NCI-H2227 (cell line): ENCODE measurements around the gene BTF3L4.
"Not testable (repeated sequence)": the region's sequence is repeated elsewhere in the genome, so short reads cannot be mapped to it uniquely, and the experiment has no call there.

Experiments
- DNase-seq: peaks from one replicate; lab custom pipeline; 2025; ENCODE audit not compliant: unreplicated experiment; lab: John Stamatoyannopoulos, UW

Gene BTF3L4

DNA sequence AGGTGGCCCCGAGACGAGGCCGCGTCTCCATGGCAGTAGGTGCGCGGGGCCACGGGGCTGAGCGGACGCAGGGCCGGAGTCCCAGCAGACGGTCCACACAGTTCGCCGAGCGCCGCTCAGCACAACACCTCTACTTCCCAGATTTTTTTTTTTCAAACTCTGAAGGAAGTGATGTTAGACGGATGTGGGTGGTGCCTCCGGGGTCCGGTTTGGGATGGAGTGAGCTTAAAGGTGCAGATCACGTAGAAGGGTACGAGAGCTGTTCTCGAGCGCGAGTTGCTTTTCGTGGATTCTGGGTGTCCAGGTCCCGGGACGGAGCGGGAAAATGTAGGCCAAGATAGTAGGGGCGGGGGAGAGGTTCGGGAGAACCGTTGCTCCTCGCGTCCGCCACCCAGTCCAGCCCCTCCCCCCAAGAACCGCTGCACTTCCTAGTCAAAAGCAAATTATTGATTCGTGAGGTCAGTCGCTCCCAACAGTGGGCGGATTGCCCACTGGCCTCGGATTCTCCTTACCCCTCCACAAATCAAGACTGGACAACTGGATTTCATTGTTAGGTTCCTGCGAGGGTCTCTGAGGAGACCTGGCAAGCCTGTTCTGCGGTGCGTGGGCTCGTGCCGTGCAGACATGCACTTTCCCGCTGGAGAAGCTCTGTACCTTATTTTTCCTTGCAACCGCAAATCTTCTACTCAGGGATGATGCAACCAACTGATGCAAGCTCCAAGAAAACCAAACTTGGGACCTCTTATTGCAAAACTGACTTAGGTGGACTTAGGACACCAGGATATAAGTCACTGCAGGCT lies 829 bp upstream of the BTF3L4 start, which contains the start of gene TXNDC12:
TXNDC12 (minus strand) TSS at position 126 of the 800 bp plus-strand sequence; CDS start at position 31, 95 bp downstream.
- DNase-seq: peak; percentile 90

DNA sequence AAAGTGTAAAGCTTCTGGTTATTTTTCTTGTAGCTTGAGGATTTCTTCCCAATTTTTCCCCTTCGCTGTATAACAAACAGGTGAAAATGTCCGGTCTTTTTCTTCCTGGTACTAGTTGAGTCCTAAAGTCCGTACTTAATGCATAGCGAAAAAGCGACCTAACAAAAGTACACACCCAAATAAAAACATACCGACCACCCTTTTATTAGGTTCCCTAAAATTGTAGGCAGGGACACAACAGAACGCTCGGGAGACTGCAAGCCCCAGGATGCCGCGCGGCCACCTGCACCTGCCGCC lies 281 bp upstream of the BTF3L4 start:
- DNase-seq: no peak

DNA sequence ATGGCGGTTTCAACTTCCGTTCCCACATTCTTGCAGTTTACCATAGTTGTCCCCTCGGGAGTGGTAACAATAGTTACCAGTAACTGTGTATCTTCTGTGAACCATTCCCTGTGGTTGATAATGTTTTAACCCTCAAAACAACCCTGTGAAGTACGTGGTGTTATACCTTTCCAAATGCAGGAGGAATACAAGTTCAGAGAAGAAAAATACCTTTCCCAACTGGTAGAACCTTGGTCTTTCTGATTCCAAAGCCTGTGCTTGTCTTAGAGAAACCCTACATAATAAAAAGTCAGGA lies 789 bp downstream of the BTF3L4 start:
- no peak for DNase-seq

DNA sequence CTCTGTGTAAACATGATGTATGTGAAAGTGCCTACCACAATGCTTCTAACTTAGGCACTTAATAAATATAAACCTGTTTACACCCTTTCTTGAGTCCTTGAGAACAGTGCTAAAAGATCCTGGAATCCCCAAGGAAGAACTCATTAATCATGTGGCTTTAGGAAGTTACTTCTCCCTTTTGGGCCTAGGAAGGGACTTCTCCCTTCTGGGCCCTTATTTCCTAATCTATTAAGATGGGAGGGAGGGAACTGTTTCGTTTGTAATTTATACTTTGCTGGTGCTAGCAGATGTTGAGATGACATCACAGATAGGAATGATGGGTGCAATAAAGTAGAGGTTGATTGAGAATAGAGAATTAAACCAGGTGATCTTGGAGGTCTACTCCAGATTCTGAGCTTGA lies 1.2 kb downstream of the BTF3L4 start:
- no peak for DNase-seq

DNA sequence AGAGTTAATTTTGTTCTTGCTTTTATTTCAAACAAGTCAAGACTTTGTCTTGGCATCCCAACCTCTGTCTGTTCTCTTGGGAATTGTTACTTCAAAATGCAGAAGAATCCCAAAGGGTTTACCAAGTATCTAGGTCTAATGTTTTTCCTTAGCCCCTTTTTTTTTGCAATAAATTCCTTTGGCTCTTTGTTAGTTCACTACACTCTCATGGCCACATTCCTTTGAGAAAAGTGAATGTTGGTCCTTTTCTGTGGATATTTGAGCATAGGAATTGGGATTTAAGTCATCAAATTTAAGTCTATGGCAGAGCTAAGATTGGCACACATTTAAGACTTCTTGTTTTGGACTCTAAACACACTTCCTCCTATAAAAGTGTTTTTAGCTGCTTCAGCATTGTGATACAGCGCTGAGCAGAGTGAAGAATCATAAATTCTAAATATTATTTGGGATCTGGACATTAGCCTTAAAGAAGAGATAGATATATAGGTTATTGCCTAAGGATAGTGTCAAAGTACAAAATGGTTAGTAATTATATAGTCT lies 1.9 kb downstream of the BTF3L4 start:
- DNase-seq: no peak

DNA sequence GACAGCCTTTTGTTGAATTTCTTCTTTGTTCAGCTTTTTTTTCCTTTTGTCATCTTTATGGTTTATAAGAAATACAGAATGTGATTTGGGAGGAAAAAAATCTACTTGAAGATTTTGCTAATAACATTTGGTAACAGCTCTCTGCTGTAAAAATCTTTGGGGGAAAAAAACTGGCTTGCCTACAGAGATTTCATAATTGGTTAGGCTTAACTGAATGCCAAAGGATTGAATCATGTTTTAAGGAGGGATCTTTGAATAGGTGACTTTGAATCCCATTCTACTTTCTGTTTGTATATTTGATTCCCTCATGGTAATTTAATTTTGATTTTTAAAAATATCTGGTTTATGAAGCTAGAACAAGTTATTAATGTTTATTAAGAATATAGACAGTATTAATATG lies 3.2 kb downstream of the BTF3L4 start:
- no peak for DNase-seq

DNA sequence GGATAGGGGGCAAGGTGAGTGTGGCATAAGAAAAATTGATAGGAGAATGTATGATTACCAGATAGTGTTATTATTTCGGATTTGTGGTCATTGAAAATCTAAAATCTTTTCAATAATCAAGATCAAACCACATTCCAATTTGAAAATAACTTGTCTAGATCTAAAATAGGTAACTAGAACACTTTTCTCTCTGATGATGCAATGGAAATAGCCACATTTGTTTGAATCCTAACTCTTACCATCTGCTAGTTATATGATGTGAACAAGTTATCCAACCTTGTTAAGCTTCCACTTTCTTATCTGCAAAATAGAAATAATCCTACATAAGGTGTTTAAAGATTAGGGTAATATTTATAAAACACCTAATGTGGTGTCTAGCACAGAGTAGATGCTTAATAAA lies 3.8 kb downstream of the BTF3L4 start:
- no peak for DNase-seq

DNA sequence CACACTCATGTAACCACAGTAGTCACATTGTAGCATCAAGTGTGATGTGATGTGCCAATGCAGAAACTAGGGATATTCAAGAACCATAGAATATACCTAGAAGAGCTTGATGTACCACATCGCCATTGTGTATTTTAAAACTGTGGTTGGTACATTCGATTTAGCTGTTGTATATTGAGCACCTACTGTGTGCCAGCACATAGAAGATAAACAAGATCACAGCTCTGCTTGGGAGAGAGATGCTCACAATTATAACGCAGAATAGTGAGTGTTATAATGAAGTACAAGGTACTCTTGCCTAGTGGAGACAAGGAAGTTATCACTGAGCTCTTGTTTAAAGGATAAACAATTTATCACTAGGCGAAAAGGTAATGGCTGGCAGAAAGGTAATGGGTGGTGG lies 4.7 kb downstream of the BTF3L4 start:
- DNase-seq: no peak

DNA sequence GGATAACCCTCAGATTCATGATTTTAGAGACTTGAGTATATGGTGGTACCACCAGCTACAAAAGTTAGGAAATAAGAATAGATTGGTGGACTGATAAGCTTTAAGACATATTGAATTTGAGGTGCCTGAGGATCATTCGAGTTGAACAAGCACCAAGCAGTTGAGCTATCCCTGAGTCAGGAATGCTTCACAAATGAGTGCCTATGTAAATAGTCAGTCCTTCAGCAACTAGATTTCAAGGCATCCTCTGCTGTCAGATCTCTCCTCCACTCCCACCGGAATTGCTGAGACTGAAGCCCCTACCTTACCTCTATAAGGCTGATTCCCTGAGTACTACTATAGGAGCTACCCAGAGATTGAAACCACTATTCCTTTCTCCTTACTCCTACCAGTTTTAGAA lies 7.1 kb downstream of the BTF3L4 start:
- DNase-seq: no peak

DNA sequence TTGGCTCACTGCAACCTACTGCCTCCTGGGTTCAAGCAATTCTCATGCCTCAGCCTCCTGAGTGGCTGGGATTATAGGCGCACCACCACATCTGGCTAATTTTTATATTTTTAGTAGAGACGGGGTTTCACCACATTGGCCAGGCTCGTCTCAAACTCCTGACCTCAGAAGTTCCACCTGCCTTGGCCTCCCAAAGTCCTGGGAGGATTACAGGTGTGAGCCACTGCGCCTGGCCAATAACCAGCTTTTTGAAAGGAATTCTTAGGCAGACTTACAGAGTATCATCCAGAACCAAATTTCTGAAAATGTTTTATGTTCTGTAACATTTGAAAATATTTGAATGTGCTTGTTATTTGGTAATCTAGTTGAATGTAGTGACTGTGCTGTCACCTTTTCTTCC lies 14.6 kb downstream of the BTF3L4 start:
- DNase-seq: no peak

DNA sequence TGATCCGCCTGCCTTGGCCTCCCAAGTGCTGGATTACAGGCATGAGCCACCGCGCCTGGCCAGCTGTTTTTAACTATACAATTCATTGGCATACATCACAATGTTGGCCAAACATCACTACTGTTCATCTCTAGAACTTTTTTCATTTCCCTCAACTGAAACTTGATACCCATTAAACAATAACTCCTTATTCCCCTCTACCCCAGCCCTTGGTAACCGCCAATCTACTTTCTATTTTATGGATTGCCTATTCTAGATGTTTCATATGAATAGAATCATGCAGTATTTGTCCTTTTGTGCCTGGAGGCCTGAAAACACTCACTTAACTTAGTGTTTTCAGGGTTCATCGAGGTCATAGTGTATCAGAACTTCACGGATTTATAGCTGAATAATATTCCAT lies 16.2 kb downstream of the BTF3L4 start:
- DNase-seq: no peak

DNA sequence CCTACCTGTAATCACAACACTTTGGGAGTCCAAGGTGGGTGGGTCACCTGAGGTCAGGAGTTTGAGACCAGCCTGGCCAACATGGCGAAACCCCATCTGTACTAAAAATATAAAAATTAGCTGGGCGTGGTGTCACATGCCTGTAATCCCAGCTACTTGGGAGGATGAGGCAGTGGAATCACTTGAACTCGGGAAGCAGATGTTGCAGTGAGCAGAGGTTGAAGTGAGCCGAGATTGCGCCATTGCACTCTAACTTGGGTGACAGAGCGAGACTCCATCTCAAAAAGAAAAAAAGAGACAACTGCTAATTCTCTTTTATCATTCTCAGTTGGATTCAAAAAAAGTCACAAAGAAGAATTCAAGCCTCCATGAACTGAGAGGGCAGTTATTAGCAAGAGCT lies 21.2 kb downstream of the BTF3L4 start:
- DNase-seq: not testable (repeated sequence)

DNA sequence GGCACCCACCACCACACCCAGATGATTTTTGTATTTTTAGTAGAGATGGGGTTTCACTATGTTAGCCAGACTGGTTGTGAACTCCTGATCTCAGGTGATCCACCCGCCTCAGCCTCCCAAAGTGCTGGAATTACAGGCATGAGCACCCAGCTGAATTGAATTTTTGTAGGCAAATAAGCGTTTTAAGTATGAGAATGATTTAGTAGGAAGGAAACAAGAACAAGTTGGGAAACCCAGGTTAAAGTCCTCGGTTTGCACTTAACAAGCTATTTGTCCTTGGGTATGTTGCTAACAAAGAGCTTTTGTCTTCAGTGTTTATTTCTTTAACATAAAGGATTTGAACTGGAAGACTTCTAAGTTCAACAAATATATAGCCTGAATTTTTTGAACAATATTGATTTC lies 23.9 kb downstream of the BTF3L4 start:
- no peak for DNase-seq

DNA sequence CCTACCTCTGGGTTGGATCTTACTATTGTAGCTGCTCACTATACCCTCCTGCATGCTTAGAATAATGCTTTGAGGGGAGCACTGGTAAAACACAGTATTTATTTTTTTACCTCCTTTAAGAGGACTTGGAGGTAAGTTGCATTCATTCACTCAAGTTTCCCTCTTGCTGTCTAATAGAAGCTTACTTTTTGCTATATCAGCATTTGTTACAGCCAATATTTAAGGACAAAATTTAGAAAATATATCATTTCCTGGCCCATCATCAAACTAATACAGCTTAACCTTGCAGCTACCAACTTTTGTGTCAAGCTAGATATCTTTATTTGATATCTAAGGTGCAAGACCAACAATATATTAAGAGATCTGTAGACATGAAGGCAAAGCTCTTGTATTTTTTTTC lies 31.8 kb downstream of the BTF3L4 start:
- not testable (repeated sequence) for DNase-seq

DNA sequence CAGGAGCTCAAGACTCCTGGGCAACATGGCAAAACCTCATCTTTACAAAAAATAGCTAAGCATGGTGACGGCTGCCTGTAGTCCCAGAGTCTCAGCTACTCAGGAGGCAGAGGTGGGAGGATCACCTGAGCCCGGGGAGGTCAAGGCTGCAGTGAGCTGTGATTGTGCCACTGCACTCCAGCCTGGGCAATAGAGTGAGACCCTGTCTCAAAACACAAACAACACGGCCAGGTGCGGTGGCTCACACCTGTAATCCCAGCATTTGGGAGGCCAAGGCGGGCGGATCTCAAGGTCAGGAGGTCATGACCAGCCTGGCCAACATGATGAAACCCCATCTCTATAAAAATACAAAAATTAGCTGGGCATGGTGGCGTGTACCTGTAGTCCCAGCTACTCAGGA lies 38.2 kb downstream of the BTF3L4 start:
- DNase-seq: not testable (repeated sequence)

DNA sequence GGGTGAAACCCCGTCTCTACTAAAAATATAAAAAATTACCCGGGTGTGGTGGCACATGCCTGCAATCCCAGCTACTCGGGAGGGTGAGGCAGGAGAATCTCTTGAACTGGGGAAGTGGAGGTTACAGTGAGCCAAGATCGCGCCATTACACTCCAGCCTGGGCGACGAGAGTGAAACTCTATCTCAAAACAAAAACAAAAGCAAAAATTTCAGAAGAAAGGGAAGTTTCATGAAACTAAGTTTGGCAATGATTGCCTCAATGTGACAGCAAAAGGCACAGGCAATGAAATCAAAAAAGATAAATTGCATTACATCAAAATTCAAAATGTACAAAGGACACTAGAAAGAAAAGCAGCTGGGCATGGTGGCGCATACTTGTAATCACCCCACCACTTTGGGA lies 40.1 kb downstream of the BTF3L4 start:
- no peak for DNase-seq

DNA sequence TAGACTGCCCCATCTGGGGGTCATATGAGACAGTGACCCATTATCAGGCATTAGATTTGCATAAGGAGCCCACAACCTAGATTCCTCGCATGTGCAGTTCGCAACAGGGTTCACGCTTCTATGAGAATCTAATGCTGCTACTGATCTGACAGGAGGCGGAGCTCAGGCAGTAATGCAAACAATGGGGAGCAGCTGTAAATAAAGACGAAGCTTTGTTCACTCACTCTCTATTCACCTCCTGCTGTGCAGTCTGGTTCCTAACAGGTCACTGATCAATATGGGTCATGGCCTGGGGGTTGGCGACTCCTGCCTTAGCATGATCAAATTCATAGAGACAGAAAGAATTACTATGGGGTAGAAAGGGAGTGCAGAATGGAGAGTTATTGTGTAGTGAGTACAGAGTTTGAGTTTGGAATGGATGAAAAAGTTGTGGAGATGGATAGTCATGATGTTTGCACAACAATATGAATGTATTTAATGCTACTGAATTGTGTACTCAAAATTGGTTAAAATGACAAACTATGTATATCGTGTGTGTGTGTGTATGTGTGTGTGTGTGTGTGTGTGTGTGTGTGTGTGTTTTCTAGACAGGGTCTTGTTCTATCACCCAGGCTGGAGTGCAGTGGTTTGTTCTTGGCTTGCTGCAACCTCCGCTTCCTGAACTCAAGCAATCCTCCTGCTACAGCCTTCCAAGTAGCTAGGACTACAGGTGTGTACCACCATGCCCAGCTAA lies 42.2 kb downstream of the BTF3L4 start:
- peak; percentile 75 for DNase-seq

DNA sequence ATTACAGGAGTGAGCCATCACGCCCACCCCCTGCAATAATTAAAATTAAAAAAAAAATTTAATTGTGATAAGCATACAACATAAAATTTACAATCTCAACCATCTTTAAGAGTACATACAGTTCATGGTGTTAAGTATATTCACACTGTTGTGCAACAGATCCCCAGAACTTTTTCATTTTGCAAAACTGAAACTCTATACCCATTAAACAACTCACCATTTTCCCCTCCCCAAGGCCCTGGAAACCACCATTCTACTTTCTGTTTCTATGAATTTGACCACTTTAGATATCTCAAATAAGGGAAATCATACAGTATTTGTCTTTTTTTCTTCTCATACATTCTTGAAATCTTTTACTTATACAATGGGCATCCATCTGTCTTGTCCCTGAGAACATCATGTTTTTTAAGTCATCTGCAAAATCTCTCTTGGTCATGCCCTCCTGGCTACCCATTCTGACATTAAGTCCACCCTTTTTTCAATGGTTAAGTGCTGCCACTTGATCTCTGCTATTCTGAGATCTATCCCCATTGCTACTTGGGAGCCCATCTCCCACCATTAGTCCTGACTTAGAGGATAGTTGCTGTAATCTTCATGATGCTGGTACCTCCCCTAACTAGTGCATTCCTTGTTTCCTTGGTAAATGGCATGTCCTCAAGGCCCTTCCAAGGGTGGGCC lies 46.4 kb downstream of the BTF3L4 start:
- DNase-seq: no peak

DNA sequence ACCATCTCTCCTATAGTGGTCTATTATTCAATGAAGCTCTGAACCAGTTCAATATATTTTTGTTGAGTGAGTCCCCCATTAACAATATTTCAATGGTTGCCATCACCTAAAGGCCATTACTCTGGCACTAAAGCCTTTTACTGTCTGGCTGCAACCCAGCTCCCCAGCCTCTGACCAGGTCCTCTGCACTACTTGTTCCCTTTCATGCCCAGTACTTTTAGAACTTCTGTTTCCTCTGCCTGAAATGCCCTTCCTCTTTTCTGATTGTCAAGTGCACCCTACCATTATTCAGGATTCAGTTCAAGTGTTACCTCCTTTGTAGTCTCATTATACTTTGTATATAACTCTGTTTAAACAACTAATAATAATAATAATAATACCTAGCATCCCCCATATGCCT lies 55.4 kb downstream of the BTF3L4 start:
- DNase-seq: no peak

DNA sequence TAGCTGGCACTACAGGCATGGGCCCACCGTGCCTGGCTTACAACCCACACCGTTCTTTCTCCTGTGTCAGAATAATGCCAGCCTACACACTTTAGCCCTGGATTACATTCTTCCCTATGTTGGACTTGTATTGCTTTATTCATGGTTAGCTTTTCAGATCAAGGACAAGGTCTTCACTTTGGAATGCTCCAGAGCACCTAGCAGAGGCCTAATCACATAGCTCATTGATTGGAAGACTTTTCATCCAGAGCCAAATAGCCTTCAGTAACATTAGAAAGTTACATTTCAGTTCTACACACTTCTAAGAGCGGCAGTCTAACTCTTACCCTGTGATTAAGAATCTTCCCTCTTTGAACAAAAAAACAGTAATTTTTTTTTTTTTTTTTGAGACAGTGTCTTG lies 56.4 kb downstream of the BTF3L4 start:
- DNase-seq: no peak

DNA sequence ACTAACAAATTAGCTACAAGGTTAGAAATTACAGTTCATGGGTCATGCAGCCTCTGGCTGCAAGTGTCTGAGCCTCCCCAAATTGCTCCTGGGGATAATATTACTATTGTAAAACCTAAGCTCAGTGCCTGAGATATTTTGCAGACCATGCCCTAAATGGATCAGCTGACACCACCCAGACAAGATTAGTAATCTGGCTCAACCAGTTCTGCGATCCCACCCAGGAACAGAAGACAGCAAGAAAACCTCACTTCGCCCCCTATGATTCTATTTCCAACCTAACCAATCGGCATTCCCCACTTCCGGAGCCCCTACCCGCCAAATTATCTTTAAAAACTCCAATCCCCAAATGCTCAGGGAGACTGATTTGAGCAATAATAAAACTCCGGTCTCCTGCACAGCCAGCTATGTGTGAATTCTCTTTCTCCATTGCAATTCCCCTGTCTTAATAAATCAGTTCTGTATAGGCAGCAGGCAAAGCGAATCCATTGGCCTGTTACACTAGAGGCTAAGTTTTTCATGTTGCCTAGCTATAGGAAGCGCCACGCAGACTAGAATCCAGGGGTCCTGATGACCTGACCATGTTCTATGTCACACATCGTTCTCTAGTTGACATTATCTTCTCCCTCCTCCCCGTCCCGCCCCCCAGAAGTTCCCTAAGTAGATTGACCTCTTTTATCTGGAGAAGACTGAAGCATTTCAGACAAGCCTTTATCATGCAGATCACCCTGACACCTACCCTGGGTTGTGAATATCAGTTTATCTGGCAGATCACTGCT lies 63.4 kb downstream of the BTF3L4 start:
- no peak for DNase-seq
